CD4-positive, alpha-beta T cell treated with Interleukin-4 for 4 hours (primary cell): Measurements from ENCODE around the gene VTN.

ENCODE experiments used
- DNase-seq: peaks from one replicate; pipeline ENCODE4 v3.0.0-alpha.2; 2020

The VTN gene

DNA sequence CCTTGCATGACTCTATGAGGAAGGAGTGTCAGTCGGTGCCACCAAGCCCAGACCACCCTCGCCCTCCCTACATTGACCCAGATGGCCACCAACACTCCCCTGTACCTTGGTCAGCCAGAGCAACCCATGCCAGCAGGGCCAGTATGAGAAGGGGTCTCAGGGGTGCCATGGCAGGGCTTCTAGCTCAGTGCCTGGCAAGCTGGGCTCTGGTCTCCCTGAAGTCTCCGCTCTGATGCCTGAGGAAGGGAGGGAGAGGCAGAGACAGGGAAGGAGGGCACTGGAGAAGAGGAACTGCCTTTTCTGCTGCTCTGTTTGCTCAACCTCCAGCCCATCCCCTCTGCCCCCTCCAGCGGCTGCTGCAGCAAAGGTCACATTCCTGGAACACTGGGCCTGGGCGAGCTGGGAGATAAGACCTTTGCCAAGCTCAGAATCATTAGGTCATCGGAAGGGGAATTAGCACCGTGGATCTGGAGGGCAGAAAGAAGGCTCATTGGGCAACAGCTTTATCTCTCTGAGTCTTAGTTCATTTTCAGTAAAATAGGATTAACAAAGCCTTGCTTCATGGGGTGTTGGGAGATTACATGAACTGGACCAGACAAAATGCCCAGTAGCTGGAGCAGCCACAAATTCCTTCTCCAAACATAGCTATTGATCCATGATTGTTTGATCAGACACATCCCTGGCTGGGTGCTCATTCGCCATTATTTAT lies at the start of gene VTN:
Gene VTN, minus strand, starts transcription at position 273 of the 709 bp plus-strand sequence. Its CDS starts 104 bp downstream, at position 169.
- no peak for DNase-seq

DNA sequence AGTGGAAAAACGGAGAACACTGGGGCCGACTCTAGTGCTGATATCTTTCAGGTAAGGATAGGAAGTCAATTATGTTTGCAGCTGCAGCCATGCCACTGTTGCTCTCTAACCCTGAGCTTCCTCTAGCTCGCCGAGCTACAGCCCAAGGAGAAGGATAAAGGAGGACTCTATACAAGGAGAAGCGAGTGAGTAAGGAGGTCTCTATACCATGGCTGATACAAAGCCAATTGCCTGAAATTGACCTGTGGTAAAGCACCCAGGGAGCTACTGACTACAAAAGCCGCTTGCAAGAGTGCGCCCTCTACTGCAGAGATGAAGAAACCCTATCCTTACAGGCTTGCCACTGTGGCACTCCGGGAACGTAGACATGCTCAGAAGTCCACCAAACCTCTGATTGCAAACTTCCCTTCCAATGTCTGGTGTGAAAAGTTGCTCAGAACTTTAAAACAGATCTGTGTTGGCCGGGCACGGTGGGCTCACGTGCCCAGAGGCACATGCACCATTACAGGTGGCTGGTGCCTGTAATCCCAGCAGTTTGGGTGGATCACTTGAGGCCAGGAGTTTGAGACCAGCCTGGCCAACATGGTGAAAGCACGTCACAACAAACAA lies 46.7 kb upstream of the VTN start:
- peak; percentile 61 for DNase-seq

- DNase-seq: no peak
These were observed 45.8 kb upstream of the VTN start for GRCh38 chr17:28415886-28416285.

DNA sequence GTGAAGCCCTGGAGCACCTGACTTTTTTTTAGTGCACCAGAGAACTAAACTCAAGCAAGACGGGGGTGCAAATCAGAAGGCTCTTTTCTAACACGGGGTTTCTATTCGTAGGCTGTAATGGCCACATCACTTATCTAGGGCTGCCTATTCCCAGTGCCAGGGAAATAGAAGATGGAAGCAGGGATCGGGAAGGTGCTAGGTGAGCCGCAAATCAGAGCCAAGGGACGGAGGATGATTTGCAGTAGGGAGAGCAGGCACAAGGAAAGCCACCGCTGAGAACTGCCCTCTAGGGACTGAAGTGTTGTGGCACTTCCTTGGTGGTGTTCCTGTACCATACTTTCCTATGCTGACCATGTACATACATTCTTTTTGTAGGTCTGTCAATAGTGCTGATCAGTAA lies 43.7 kb upstream of the VTN start:
- DNase-seq: no peak

DNA sequence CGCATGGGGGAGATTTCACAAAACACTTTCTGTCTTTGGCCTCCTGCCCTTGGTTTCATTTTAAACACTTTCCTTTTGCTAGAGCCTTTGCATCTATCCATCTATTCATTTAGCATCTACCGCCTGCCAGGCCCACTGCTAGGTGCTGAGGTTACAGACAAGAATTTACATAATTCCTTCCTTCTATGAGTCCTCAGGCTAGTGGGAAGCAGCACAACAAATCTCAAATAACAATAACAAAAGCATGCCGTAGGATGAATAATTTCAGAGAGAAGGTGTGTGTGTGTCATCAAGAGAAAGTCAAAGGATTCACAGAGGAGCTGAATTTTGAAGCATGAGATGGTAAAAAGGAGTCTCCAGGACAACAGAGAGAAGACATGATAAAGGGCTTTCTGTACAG lies 42.0 kb upstream of the VTN start:
- no peak for DNase-seq

GRCh38 chr17:28407974-28408306 lies 37.8 kb upstream of the VTN start:
- DNase-seq: no peak

DNA sequence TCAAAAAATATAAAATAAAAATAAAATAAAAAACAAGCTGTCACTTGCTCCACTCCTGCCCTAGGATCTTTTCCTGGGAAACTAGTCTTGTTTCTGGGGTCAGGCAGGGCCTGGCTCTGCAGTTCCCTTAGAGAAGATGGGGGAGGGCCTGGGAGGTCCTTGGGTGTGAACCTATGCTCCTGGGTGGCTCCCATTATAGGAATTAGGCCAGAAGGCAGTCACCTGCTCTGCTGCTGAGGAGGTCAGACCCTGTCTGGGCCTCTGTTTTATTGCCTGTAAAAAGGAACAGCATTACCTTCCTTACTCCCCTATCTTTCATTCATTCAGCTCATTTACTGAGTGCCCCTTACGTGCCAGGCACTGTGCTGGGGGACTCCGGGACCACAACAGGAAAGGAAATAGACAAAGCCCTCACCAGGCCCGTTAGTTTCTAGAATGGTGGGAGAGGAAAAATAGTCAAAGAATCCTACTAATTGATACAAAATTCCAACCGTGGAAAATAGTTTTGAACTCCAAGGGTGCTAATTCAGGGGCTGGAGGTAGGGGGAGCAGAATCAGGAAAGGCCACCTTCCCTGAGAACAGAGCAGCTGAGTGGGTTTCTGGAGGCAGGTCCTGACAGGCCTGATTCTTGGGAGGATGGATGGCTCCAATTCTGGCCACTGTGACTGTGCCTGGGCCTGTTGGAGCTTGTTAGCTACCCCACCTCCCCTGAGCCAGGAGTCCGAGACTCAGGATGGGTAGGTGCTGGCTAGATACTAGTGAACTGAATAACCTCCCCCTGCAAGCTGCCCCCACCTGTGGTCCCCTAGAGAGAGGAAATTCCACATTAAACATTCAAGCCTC lies 37.2 kb upstream of the VTN start:
- DNase-seq: no peak

DNA sequence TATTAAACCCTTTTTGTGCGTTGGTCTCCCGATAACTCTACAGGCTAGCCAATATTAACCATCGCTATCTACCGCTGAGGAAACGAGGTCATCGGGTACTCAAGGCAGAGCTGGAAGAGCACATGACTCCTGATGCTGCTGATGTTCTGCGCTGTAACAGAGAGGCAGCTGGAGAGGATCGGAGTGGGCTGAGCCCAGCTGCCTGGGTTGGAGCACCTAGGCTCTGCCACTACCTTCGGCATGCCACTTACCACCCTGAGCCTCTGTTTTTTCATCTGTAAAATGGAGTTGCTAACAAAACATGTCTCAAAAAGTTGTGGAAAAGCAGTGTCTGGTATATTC lies 36.3 kb upstream of the VTN start:
- no peak for DNase-seq

- peak; percentile 4 for DNase-seq
These were observed 35.7 kb upstream of the VTN start, which contains the start of gene SLC46A1 for GRCh38 chr17:28405632-28406472. TSS of gene SLC46A1 (minus strand) at chr17:28406212. CDS start at chr17:28406114, 98 bp downstream.

DNA sequence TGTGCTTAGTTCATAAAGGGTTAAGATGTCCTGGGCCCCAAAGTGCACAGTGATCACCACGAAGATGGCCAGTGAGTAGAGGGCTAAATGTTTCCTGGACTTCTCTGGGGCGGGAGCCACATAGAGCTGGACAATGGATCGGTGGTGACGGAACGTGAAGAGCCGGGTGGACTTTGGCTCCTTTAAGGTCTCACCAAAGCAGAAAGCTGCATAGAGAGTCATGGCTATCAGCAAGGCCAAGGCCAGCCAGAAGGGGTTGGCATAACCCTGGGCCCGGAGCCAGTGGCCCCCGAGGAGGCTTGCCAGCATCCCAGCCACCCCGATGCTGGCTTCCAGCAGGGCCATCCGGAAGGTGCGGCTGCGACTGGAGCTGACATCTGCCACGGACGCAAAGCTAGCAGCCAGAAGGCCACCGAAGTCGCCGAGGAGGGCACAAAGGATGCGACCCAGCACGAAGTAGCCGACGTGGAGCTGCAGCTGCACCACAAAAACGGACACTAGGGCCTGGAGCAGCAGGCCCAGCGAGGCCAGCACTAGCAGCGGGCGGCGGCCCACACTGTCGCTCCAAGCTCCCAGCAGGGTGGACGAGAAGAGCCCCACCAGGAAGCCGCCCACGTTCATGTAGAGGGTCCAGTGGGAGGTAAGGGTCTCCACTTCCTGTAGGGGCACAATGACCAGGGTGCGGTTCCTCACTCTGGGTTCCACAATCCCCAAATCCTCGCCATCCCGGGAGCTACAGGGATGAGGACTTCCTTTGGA lies 34.9 kb upstream of the VTN start:
- no peak for DNase-seq

- DNase-seq: no peak
These were observed 34.3 kb upstream of the VTN start for GRCh38 chr17:28404461-28404811.

DNA sequence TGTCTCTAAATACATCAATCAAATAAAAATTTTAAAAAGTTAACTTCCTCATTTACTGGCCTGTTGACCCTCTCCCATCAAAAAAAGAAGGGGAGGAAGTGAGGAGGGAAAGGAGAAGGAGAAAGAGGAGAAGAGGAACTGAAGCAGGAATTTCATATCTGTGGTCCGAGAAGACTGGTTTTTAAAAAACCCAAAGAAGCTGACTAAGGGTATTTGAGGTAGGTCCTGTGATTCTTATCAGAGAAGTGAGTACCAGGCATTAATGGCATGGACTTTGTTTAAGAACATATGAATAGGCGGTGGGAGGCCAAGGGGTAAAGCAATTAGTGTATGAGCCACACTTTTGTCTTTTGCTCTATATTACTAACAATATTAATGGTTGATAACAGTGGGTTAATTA lies 33.9 kb upstream of the VTN start:
- no peak for DNase-seq

- DNase-seq: no peak
These were observed 32.7 kb upstream of the VTN start for GRCh38 chr17:28402844-28403243.

DNA sequence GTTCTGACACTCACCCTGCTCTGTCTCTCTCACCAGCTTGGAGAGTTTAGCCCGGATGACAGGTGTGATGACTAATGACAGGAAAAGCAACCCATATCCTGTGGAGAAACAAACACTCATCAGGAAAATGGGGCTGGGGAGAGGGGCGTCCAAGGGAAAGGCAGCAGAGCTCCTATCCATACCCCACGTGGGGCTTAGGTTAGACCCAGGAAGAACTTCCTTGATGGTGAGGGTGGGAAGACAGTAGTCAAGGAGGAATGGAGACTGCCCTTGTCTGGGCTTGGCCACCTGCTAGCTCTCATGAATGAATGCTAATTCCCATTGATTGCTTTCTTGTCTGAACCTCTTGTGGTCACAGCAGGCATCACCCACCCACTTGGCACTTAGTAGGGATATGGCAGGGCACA lies 32.1 kb upstream of the VTN start:
- DNase-seq: no peak

DNA sequence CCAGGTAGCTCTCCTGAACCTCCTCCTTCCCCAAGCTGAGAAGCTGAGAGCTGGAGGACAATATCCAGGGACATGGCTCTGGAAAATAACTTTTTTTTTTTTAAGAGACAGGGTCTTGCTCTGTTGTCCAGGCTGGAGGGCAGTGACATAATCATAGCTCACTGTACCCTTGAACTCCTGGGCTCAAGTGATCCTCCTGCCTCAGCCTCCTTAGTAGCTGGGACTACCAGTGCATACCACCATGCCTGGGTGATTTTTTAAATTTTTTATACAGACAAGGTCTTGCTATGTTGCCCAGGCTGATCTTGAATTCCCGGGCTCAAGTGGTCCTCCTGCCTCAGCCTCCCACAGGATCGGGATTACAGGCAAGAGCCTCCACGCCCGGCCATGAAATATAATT lies 29.7 kb upstream of the VTN start:
- no peak for DNase-seq

- no peak for DNase-seq
These were observed 28.3 kb upstream of the VTN start for GRCh38 chr17:28398280-28398981.

DNA sequence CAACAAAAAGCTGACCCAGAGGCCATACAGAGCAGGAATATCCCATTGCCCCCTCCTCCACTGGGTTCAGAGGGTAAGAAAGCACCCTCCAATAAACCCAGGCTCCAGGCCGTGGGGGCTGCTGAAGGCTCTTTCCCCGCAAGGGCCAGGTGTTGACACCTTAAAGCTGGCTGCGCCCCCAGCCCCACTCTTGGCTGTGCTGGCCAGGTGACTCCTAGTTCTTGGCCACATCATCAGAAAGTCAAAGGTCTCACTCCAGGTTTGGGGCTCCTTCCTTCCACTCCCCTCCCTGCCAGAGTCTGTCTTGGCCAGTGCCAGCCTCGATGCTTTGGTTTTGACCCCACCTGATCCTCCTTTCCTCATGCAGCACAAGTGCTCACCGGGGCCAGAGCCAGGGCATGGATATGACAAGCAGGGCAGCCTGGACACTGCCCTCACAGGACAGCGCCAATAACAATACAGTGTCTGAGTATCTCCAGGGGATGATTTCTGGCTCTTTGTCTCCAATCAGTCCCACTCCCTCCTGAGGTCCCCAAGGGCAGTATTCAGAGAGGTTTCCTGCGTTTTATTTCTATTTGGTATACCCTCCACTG lies 27.7 kb upstream of the VTN start:
- no peak for DNase-seq

- no peak for DNase-seq
These were observed 27.2 kb upstream of the VTN start for GRCh38 chr17:28397275-28397674.

- DNase-seq: no peak
These were observed 26.6 kb upstream of the VTN start for GRCh38 chr17:28396635-28397239.

- no peak for DNase-seq
These were observed 25.9 kb upstream of the VTN start for GRCh38 chr17:28395968-28396367.

DNA sequence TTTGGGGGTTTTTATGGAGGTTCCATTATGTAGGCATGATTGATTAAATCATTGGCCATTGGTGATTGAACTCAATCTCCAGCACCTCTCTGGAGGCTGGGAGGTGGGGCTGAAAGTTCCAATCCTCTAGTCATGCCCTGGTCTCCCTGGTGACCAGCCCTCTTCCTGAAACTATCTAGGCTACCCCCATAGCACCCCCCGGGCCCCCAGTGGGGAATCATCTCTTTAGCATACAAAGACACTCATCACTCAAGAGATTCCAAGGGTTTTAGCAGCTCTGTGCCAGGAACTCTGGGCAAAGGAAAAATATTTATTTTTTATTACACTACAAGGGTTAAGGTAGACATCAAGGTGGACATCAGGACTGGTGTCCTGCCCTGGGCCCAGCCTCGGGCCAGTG lies 25.3 kb upstream of the VTN start:
- no peak for DNase-seq
